Activated CD4-positive, CD25-positive, alpha-beta regulatory T cell treated with anti-CD3 and anti-CD28 coated beads, Interleukin-2, amount 50 U/mL, for 72 hours (primary cell): ENCODE results near the gene LMX1A.

Source experiments
- DNase-seq: peaks from one replicate; pipeline ENCODE4 v3.0.0; 2021

LMX1A gene

DNA sequence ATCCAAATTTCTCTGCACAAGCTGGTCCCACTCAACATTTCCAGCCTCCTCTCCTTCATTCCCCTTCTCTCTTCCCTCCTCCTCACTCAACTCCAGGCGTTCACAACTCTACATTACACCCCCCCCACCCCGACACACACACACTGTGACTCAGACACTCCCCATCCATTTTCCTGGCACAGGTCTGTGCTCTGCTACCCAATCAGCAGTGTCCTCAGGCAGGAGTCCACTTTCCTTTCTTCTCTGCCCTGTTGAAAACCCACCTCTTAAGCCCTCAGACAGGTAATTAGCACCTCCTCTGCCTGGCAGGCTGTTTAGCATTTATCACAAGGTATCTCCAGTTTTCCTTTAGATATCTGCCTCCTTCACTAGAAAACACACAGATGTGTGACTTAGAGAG lies 8.8 kb upstream of the LMX1A start:
- DNase-seq = no peak

DNA sequence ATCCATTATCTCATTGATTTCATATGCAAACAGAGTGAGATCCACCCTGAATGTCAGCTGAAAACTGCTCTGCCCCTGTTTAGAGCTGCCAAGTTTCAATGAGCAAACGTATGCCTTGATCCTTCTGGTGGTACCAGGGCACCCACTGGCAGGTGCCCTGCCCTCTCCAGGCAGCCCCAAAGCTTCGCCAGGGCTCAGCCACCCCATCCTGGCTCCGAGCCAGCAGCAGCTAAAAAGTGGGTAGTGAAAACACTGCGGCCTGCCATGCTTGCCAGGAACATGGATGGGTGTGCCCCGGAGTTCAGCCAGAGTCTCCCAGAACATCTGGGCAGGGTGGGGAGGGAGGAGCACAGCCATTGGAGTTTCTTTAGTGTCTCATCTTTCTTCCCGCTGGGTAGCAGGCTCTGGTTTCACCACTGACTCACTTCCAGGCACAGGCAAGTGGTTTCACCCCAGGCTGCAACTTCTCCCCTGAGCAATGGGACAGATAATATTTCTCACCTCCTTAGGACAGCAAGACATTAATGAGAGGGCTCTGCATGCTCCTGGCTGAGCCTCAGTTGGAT lies 8.1 kb upstream of the LMX1A start:
- DNase-seq = no peak

DNA sequence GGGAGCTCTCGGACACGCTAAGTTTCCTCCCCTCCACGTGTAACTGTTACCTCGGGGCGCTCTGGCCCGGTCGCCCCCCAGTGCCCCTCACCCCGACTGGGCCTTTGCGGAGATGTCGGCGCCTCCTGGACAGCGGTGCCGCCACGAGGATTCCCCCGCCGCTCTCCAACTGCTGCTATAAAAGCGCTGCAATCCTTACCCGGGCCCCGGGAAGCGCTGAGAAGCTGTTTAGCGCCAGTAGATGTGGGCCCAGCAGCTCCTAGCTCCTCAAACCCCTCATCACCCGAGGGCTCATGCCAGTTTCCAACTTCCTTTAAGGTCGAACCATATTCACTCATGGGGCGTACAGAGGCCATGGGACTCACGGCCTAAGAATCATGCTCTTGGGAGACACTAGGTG lies 361 bp upstream of the LMX1A start:
- no peak for DNase-seq

DNA sequence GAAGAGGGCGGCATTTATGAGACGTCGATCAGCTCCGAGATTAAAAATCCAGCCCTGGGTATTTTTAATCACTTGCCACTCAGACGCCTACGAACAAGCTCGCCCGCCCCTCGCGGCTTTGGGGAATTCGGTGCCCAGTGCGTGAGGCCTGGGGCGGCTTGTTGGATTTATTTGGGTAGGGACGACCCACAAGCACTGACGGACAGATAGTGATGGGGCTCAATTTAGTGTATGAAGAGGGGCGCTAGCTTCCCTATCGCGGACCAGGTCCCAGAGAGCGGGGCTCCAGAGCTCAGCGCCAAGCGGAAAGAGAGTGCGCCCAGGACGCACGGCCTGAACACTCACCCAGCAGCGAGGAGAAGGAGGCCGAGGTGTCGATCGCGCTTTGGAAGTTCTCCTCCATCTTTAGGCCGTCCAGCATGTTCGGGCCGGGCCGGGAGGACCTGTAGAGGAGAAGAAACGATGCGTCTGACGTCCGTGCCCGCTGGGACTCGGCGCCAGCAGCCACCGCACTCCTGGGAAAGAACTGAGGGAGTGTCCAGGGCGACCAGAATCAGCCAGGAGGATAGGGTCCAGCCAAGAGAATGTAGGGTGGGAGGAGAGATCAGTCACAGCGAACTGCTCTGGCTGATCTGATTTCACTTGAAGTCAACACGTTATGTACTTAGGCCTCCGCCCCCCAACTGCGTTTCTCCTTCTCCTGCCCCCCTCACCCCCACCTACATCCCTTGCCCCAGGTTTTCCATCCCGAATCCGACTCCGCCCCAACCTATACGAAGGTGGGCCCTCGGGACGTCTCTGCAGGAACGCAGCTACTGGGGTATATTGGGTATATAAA lies 1.2 kb downstream of the LMX1A start:
- no peak for DNase-seq

DNA sequence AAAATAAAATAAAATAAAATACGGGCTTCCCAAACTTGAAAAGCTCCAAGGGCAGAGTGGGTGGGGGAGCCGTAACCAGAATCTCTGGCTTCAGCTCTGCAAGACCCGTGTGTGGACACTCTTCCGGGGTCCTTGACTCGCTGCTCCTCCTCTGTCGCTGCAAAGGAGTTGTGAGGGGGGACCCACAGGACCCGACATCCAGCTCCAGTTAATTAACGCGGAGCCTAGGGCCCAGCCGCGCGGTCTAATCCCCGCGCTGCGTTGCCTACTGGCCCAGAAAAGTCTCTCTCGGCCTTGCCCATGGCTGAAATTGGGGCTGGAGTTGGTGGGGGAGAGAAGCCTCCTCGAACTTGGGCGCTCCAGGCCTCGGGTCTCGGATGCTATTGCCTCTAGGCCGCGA lies 1.8 kb downstream of the LMX1A start:
- DNase-seq = no peak

DNA sequence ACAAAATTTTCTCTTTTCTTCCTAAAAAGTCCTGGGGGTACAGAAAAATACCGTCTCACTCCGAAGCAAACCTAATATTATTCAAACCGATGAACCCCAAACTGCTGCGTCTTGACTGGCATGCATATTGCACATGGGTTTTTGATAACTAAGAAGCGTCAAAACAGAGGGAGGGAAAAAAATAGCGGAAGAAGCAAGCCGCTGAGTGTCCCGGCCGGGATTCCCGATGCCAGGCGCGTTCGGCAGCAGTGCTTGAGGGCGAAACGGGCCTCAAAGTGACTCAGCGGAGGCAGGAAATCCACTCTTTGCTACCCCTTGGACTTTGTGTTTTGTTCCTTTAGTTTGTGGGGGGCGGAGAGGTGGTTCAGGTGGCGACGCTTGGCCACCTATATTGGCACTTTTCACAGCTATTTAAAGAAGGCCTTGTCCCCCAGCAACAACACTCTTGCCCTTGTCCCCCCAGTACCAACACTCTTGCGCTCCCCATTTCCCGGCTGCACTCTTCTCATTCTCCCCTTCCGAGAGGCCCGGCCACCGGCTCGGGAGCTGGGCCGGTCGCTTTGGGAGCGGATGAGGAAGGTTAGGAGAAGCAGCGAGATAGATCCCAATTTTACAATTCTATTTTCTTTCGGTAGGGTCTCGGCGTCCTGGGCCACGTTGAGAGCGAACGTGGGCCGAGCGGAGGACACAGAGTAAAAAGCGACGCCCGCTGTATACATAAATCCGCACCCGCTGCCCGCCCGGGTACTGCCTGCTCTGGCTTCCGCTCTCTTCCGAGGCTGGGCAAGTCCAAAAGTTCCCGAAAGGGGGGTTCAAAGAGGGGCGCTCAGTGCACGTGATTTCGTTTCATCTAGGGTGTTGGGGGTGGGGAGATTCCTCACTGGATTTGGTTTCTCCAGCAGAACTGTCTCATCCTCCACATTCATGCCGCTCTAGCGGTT lies 2.5 kb downstream of the LMX1A start:
- DNase-seq = no peak

DNA sequence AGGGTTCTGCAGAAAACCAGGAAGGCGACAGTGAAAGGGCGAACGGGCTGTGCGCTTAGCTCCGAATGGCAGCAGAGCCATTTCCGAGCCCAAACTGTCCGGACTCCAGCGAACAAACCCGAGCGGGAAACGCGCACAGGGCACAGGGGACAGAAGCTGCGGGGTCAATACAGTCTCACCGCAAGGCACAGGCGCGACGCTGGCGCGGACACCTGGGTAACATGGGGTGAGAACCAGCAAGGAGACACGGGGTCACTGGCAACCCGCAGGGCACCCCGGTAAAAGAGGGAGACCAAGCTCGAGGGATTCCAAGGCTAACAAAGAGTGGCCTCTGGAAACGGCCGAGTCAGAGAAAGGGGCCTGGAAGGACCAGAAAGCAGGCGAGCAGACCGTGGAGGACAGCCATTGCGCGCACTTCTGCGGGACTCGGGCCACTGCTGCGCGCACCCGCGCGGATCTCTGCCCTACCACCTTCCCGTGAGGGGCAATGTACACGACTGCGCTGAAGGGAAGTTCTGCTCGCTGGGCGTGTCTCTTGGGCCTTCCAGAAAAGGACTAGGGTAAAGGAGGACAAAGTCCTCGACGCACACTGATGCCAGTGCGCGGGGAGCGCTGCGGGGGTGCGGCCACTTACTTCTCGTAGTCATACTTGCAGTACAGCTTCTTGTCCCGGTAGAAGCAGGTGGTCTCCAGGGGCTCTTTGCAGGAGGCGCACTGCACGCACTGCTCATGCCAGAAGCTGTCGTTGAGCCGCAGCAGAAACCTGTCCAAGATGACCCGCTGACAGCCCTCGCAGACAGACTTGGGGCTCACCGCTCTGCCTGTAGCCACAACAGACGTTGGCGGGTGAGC lies 3.8 kb downstream of the LMX1A start:
- DNase-seq = no peak

DNA sequence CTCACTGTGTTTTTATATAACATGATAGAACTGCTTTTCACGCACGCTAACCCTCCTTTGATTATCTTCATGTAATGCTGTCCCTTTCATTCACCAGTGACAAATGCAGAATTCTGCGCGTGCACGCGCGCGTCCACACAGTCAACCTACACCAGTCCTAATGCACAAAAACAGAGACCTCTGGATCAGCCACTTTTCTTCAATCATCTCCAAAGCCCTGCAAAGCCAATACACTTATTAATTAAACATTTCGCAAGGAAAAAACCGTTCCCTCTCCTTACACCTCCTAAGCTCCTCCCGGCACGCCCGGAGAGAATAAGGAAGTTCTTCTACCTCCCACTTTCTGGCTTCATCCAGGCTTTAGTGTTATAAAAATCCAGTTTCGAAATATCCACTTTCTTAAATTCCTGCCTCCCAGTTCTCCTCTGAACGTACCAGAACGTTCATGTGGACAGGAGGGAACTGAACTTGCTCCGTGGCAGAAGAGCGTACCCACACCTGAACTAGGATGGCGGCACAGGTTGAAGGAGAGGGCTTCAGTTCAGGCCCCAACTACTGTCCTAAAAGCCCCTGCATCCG lies 4.6 kb downstream of the LMX1A start:
- no peak for DNase-seq

DNA sequence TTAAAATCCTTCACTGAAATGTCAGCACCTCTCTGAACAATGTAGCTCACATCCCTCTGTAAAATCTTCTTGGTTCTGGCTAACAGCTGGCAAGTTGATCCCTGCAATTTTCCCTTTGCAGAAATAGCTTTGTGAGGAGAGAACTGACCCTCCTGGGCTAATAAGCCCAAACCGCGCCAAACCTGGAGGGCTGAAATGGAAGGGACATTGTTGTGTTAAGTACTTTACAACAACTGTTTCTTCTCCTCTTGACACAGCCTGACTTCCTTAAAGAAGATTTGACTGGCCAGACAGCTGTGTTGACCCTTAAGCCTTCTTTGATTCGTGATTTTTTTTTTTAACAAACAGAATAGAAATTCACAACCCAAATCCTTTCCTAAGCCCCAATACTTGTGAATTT lies 5.7 kb downstream of the LMX1A start:
- no peak for DNase-seq

DNA sequence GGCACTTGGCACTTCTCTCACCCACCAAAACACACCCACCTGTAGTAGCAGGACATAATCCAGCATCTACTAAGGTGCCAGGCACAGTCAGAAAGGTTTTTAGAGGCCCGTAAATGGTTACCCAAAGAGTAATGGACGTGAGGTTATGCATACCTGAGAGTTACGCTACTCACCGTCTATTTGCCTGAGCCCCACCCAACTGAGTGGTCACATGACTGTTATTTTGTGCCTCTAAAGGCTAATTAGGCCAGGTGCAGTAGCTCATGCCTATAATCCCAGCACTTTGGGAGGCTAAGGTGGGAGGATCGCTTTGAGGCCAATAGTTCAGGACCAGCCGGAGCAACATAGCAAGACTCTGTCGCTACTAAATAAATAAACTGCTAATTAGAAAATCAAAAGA lies 11.0 kb downstream of the LMX1A start:
- no peak for DNase-seq

DNA sequence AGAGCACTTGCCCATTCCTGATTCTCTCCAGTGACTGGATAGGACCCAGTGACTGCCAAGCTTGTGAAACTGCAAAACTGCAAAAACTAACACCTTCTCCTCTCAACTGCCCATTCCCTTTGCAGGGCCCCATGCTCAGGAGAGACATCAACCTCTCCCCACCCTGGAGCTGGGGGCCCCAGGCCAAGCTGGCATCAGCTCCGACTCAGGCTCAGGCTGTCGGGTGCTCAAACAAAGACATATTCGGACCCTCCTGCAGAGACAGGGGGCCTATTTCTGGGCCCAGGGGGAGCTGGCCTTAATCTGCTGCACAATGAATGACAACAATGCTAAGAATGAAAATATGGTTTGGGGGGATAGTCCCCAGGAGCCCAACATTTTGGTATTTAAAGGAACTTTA lies 11.8 kb downstream of the LMX1A start:
- no peak for DNase-seq

DNA sequence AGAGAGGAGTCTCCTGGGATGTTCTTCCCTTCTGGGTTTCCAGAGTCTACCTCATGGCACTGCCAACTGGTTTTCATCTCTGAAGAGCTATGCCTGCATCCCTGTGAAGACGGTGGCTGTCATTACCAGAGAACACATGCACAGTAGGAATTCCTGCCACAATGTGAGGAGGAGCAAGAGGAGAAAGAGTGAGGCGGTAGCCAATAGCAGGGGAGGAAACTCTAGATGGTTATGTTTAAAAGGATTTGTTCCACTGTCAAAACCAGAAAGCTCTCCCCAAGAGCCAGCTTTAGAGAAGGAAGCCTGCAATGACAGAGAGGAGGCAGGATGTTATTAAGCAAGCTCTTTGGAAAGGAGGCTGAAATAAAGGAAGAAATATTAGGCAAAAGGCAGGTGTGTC lies 12.3 kb downstream of the LMX1A start:
- DNase-seq = no peak

DNA sequence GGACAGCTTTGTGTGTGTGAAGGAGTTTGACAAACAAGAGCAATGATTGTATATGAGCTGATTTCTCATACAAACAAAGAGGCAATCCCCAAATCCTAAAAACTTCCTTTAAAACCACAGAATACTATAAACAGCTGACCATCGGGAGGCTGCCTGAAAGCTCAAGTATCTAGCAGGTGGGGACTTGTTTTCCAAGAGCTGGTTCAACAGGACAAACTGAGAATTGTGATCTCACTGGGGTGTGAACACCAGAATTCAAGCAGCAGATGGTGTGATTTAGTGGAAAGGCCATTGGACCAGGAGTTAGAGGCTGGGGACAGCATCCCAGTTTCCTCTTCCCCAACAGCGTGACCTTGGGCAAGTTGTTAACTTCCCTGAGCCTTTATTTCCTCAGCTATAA lies 13.9 kb downstream of the LMX1A start:
- DNase-seq = no peak

DNA sequence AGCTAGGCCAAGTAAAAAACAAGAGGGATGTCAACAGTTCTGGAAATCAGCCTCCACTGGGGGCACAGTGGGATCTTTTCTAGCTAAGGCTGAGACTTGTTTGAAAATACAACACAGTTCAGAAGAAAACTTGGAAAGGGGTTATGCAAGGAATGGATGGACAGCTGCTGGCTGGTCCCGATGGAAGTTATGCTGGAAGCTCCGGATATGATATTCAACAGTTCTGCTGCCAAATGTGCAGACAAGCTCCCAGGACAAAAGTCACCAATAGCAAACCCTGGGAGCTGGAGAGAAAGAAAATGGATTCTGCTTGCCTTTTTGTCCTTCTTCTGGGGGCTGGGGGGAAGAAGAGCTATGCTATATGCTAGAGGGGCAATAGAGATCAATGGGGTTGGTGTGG lies 14.3 kb downstream of the LMX1A start:
- no peak for DNase-seq

DNA sequence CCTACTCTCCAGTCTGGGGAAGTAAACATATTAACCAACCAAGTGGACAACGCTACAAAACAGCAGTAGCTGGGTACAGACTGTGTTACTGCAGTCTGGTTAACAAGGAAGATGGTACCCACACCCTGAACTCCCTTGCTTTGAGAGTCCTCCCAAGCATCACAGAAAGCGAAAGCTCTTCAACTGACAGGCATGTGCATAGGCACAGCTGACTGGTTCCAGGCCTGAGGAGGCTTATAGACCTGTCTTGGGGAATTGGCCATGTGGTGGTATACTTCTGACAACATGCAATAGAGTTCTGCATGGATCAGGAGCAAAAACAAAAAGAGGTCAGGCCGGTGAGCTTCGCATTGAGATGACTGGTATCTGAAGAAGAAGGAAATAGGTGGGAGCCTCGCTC lies 17.4 kb downstream of the LMX1A start:
- DNase-seq = no peak

DNA sequence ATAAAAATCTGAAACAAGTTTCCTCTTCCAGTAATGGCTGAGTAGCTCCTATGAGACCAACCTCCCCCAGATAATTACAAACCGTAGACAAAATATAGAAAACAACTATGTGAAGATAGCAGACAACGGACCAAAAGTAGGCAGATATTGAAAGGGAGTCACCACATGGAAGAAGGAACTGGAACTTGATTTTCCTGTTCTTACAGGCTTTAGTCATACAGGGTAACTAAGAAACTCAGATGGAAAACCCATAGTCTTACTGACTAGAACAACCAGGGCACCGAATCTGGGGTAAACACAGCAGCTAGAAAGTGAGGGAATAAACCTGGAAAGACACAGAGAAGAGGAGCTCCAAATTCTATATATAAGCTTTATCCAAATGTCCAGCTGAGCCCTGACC lies 26.0 kb downstream of the LMX1A start:
- no peak for DNase-seq

DNA sequence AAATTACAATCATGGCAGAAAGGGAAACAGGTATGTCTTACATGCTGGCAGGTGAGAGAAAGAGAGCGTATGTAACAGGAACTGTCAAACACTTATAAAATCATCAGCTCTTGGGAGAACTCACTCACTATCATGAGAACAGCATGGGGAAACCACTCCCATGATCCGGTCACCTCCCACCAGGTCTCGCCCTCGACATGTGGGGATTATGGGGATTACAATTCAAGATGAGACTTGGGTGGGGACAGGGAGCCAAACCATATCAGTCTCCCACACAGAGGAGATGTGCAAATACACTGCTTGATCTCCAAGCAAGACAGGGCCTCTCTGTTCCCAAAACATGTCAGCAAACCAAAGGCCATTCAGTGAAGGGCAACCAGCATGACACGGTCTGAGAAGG lies 27.4 kb downstream of the LMX1A start:
- no peak for DNase-seq

DNA sequence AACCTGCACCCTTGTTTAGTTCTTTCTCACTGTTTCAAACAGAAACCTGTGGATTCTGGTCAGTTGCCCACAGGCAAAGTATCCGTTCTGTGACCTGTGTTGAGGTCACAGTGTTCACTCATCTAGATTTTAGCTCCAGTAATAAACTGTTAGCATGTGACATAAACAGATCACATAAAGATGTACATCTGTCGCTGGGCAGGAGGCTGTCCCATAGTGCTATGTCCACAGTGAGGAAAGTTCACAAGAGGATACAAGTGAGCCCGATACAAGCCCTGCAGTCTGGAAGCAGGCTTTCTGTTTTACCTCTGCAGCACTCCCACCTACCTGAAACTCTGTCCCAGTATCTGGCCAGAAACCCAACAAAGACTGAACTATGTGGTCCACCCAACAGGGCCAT lies 28.4 kb downstream of the LMX1A start:
- no peak for DNase-seq

DNA sequence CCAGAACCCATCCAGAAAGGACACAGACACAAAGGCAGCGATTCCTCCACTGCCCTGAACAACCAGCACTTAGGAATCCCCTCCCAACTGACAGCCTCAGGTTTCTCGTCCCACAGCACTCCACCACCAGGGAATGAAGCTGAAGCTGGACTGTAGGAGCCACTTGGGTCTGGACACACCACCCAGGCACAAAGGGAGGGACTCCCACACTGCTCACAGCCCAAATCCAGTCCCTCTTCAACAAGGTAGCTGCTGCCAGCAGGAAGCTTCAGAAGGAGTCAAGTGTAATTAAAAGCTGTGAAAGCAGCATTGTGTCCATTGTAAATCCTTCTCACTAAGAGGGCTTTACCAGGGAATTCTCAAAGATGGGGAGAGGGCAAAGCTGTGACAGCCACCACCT lies 29.0 kb downstream of the LMX1A start:
- no peak for DNase-seq

DNA sequence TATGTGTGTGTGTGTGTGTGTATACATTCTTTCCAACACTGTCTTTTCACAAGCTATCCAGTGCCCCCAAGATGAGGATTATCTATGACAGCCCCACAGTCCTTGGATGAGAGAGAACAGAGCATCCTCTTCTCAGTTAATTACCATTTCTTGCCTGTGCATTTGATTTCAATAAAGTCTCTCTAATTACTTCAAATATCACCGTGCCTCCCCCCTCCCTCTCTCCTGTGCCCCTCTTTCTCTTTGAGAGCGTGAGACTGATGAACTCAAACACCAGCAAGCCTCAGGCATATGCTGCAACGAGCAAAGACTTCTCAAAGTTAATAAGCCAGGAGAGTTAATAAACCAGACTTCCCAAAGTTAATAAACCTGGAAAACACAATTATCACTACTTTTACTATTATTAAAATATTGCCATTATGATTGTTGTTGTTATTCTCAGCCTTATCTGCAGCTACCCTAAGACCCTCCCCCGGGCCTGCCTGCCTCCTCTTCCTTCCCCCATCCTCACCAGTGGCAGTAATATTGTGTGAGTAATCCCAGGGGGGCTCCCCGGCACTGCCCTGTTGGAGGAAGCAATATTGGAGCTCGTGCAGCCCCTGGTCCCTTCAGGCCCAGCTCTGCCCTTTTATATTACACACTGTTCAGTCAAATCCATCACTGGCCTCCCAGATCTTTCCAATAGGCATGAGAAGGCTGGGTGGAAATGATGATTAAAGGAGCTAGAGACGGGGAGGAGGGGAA lies 30.9 kb downstream of the LMX1A start:
- no peak for DNase-seq

DNA sequence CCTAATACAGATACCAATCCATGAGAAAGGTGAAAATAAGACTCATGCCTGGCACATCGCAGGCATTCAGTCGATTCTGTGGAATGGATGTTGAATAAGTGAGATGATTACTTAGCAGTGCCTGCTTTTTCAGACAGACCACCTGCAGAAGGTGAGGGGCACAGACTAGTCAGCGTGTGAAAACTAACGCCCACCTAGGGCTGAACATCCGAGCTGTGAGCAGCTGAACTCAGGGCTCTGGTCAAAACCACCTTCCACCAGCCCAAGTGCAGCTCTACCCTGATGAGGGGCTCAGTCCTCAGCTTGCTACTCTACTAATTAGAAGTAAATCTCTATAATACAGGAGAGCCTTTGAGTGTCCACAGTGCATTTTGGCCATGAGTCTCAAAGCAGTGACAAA lies 32.5 kb downstream of the LMX1A start:
- DNase-seq = no peak

DNA sequence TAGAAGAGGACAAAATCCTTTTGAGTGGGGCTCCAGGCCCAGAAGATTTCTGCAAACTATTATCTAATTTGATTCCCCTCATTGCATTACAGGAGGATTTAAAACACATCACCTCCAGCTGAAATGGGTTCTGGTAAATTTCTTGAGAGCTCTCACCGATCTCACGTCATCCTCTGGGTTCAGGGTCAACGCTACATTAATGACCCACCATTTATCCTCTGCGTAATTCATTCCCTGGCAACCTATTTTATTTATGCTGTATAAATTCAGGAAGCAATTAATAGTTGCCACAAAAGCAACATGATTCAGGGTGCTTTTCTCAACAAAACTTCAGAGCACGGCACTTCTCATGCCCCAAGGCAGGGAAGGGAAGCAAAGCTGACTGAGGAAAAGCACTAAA lies 38.9 kb downstream of the LMX1A start:
- no peak for DNase-seq
